Tibial nerve (tissue), 4 donors: Measurements from ENCODE around the gene DOCK9. TPM values are rescaled to one million over a fixed set of nuclear protein-coding genes. Genes with fewer than 3 reads are reported as not detected.

Source experiments
- DNase-seq, 2 donors: peaks; one replicate each; pipeline ENCODE4 v3.0.0-alpha.2; 2019; ENCODE audit warnings: low spot score in 2 of 2
- H3K27ac ChIP-seq, 4 donors: fragments of 200-600 bp; sonication (generic) in 3 of 4; one replicate each; pipeline ENCODE4 v1.5.1; 2017 to 2019; ENCODE audit warnings: mild to moderate bottlenecking in 1 of 4
- H3K27me3 ChIP-seq, 2 donors: fragments of 200-600 bp; sonication (generic) in 1 of 2; one replicate each; pipeline versions ENCODE4 v1.5.1 to v1.6.0; 2017 to 2019
- H3K36me3 ChIP-seq, 3 donors: fragments of 200-600 bp; sonication (generic); one replicate each; pipeline ENCODE4 v1.5.1; 2018 to 2019
- H3K4me1 ChIP-seq, 4 donors: fragments of 200-600 bp; sonication (generic) in 3 of 4; one replicate each; pipeline ENCODE4 v1.5.1; 2017 to 2019
- H3K4me3 ChIP-seq, 4 donors: fragments of 200-600 bp; sonication (generic) in 3 of 4; one replicate each; pipeline ENCODE4 v1.5.1; 2017 to 2019; ENCODE audit warnings: mild to moderate bottlenecking in 1 of 4, moderate library complexity in 1 of 4
- H3K9me3 ChIP-seq, 4 donors: fragments of 200-600 bp; sonication (generic) in 3 of 4; one replicate each; pipeline ENCODE4 v1.5.1; 2017 to 2019
- CTCF ChIP-seq, 5 experiments: fragments of 200-600 bp in 3 of 5; fragments of 450-650 bp in 2 of 5; sonication (generic) in 3 of 5; IDR thresholded peaks; one replicate each; pipeline ENCODE4 v1.5.1; 2016 to 2019; ENCODE audit warnings: antibody characterized with exemption in 5 of 5, mild to moderate bottlenecking in 3 of 5, moderate library complexity in 2 of 5
- EP300 ChIP-seq, 2 donors: sonication (generic); formaldehyde crosslinking; IDR thresholded peaks; one replicate each; pipeline ENCODE4 v1.6.1; 2017; ENCODE audit warnings: antibody characterized with exemption in 2 of 2, mild to moderate bottlenecking in 1 of 2
- POLR2A ChIP-seq, 2 donors: fragments of 450-650 bp; IDR thresholded peaks; one replicate each; pipeline ENCODE4 v1.6.1; 2017; ENCODE audit warnings: antibody characterized with exemption in 2 of 2, mild to moderate bottlenecking in 2 of 2, moderate library complexity in 2 of 2
- WGBS, 2 donors: methylation state at CpG; one replicate each; pipeline ENCODE4 v1.1.5; 2018; 5-methylcytosine and 5-hydroxymethylcytosine counted together
- total RNA-seq, 4 donors: library from RNA; depleted of rRNA; stranded (reverse); fragments of >200 nt; gene quantifications; one replicate each; pipeline ENCODE4 v1.1.0, GENCODE V29; 2016

DOCK9 gene
- total RNA-seq, 4 donors from 2014 or later = 147 to 258 (median 243) TPM

- peaks cover 0 to 10% (median 0%) of the 10 kb centered on the region in 4 donors for H3K9me3 ChIP-seq
- H3K4me3 ChIP-seq = no peak overlapping the region
- H3K36me3 ChIP-seq = peaks cover 0 to 86% (median 4%) of the 10 kb centered on the region in 3 donors
- no peak for DNase-seq
- TF ChIP-seq EP300 (IDR thresholded peaks at IDR 0.05) = no peak
- no peak for TF ChIP-seq POLR2A (IDR thresholded peaks at IDR 0.05)
- no peak for TF ChIP-seq CTCF (IDR thresholded peaks at IDR 0.05)
- 68 to 74% methylated on average over 1 of the region's 1 CpG for WGBS, 2 donors
- peaks cover 0 to 11% (median 0%) of the 10 kb centered on the region in 4 donors for H3K4me1 ChIP-seq
- H3K27me3 ChIP-seq = no peaks in the 10 kb centered on the region
- no peak overlapping the region for H3K27ac ChIP-seq
Measured at GRCh38 chr13:98875146-98875729, 102.6 kb downstream of the DOCK9 start.

- WGBS, 2 donors = 74 to 90% methylated on average over 2 of the region's 2 CpGs
- no peak overlapping the region for H3K27ac ChIP-seq
- no peak for DNase-seq
- peaks cover 0 to 8% (median 0%) of the 10 kb centered on the region in 4 donors for H3K4me1 ChIP-seq
- peaks cover 0 to 10% (median 0%) of the 10 kb centered on the region in 4 donors for H3K9me3 ChIP-seq
- H3K36me3 ChIP-seq = peaks cover 0 to 80% (median 4%) of the 10 kb centered on the region in 3 donors
- H3K4me3 ChIP-seq = no peak overlapping the region
- no peaks in the 10 kb centered on the region for H3K27me3 ChIP-seq
- TF ChIP-seq EP300 (IDR thresholded peaks at IDR 0.05) (no peak), CTCF (IDR thresholded peaks at IDR 0.05) (no peak), POLR2A (IDR thresholded peaks at IDR 0.05) (no peak)
Measured at GRCh38 chr13:98874029-98874397, 103.9 kb downstream of the DOCK9 start.

- Histone ChIP-seq H3K27me3 (no peaks in the 10 kb centered on the region), H3K36me3 (peaks cover 0 to 80% (median 4%) of the 10 kb centered on the region in 3 donors), H3K27ac (no peak overlapping the region), H3K9me3 (peaks cover 0 to 10% (median 0%) of the 10 kb centered on the region in 4 donors), H3K4me3 (no peak overlapping the region), H3K4me1 (peaks cover 0 to 3% (median 0%) of the 10 kb centered on the region in 4 donors)
- TF ChIP-seq EP300 (IDR thresholded peaks at IDR 0.05) = no peak
- TF ChIP-seq POLR2A (IDR thresholded peaks at IDR 0.05) = no peak
- no peak for TF ChIP-seq CTCF (IDR thresholded peaks at IDR 0.05)
- DNase-seq = no peak
- 95 to 96% methylated on average over 3 of the region's 3 CpGs for WGBS, 2 donors
Measured at GRCh38 chr13:98873377-98874028, 104.4 kb downstream of the DOCK9 start.

GRCh38 chr13:98871727-98872126 is 106.1 kb downstream of the DOCK9 start:
- Histone ChIP-seq H3K27ac (no peak overlapping the region), H3K4me3 (no peak overlapping the region), H3K27me3 (no peaks in the 10 kb centered on the region), H3K36me3 (peaks cover 0 to 82% (median 16%) of the 10 kb centered on the region in 3 donors), H3K4me1 (no peaks in the 10 kb centered on the region), H3K9me3 (peaks cover 0 to 10% (median 0%) of the 10 kb centered on the region in 4 donors)
- WGBS, 2 donors = 90 to 95% methylated on average over 12 to 13 of the region's 13 CpGs
- DNase-seq = no peak
- no peak for TF ChIP-seq EP300 (IDR thresholded peaks at IDR 0.05)
- no peak for TF ChIP-seq POLR2A (IDR thresholded peaks at IDR 0.05)
- no peak for TF ChIP-seq CTCF (IDR thresholded peaks at IDR 0.05)

- peaks cover 0 to 86% (median 16%) of the 10 kb centered on the region in 3 donors for H3K36me3 ChIP-seq
- H3K9me3 ChIP-seq = peaks cover 0 to 10% (median 0%) of the 10 kb centered on the region in 4 donors
- peak in 1 of 2 donors; percentile 14 for TF ChIP-seq EP300 (IDR thresholded peaks at IDR 0.05)
- TF ChIP-seq POLR2A (IDR thresholded peaks at IDR 0.05) = no peak
- TF ChIP-seq CTCF (IDR thresholded peaks at IDR 0.05) = no peak
- H3K27me3 ChIP-seq = no peaks in the 10 kb centered on the region
- DNase-seq = no peak
- WGBS, 2 donors = 67 to 88% methylated on average over 6 of the region's 6 CpGs
- H3K4me1 ChIP-seq = no peaks in the 10 kb centered on the region
- peak overlapping the region in 1 of 4 donors; percentile 45 for H3K27ac ChIP-seq
- no peak overlapping the region for H3K4me3 ChIP-seq
Measured at GRCh38 chr13:98869408-98870090, 108.3 kb downstream of the DOCK9 start.
